DOHH2 (cell line): ENCODE data around the gene ZSCAN18.

Source experiments
- EZH2phosphoT487 ChIP-seq: fragments of 200-600 bp; sonication (generic); IDR thresholded peaks from 2 replicates; pipeline ENCODE4 v1.6.1; 2017; ENCODE audit warnings: borderline replicate concordance, mild to moderate bottlenecking, antibody characterized with exemption, low read length, moderate library complexity, mixed read lengths
- TF ChIP-seq, protein P1 (sequence below): fragments of 200-600 bp; sonication (generic); IDR thresholded peaks from one replicate; pipeline ENCODE4 v1.5.1; 2014; ENCODE audit warnings: antibody characterized with exemption, mild to moderate bottlenecking, low read depth, low read length; ENCODE audit not compliant: poor library complexity, severe bottlenecking

- TF ChIP-seq, protein P1, sequence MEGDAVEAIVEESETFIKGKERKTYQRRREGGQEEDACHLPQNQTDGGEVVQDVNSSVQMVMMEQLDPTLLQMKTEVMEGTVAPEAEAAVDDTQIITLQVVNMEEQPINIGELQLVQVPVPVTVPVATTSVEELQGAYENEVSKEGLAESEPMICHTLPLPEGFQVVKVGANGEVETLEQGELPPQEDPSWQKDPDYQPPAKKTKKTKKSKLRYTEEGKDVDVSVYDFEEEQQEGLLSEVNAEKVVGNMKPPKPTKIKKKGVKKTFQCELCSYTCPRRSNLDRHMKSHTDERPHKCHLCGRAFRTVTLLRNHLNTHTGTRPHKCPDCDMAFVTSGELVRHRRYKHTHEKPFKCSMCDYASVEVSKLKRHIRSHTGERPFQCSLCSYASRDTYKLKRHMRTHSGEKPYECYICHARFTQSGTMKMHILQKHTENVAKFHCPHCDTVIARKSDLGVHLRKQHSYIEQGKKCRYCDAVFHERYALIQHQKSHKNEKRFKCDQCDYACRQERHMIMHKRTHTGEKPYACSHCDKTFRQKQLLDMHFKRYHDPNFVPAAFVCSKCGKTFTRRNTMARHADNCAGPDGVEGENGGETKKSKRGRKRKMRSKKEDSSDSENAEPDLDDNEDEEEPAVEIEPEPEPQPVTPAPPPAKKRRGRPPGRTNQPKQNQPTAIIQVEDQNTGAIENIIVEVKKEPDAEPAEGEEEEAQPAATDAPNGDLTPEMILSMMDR = no peak
- TF ChIP-seq EZH2phosphoT487 = no peak
Observed at GRCh38 chr19:58098682-58098998, 609 bp upstream of the ZSCAN18 start.
